Neutrophil (primary cell): Measurements from ENCODE around the gene FAM222B.

ENCODE experiments used
- H3K27ac ChIP-seq: fragments of 200-600 bp; sonication (generic); 2 replicates; pipeline ENCODE4 v1.5.1; 2016; ENCODE audit warnings: mild to moderate bottlenecking, moderate library complexity
- H3K27me3 ChIP-seq: fragments of 200-600 bp; sonication (generic); 2 replicates; pipeline ENCODE4 v1.6.0; 2016; ENCODE audit warnings: mild to moderate bottlenecking
- H3K36me3 ChIP-seq: fragments of 200-600 bp; sonication (generic); 2 replicates; pipeline ENCODE4 v1.5.1; 2017
- H3K4me1 ChIP-seq, 2 experiments: fragments of 200-600 bp in 1 of 2; sonication (generic) in 1 of 2; 1 replicate in 1 of 2; 2 replicates in 1 of 2; pipeline versions ENCODE4 v1.5.1 to v1.6.1; 2013 to 2016; ENCODE audit warnings: low read depth in 1 of 2, low read length in 1 of 2, mild to moderate bottlenecking in 1 of 2, moderate library complexity in 1 of 2; ENCODE audit not compliant: control insufficient read depth in 1 of 2, insufficient read depth in 1 of 2
- H3K4me3 ChIP-seq, 2 experiments: fragments of 200-600 bp in 1 of 2; sonication (generic) in 1 of 2; 1 replicate in 1 of 2; 2 replicates in 1 of 2; pipeline ENCODE4 v1.5.1; 2013 to 2016; ENCODE audit warnings: low read depth in 1 of 2, low read length in 1 of 2, mild to moderate bottlenecking in 1 of 2, moderate library complexity in 1 of 2
- H3K9me3 ChIP-seq: fragments of 200-600 bp; sonication (generic); 2 replicates; pipeline ENCODE4 v1.5.1; 2016
- CTCF ChIP-seq: fragments of 200-600 bp; sonication (generic); IDR thresholded peaks from 2 replicates; pipeline ENCODE4 v1.5.1; 2016; ENCODE audit warnings: antibody characterized with exemption

FAM222B gene

GRCh38 chr17:28860363-28860808 is 17.8 kb upstream of the FAM222B start:
- no peaks in the 10 kb centered on the region for H3K9me3 ChIP-seq
- peaks cover 25% of the 10 kb centered on the region for H3K36me3 ChIP-seq
- no peak for TF ChIP-seq CTCF
- H3K27me3 ChIP-seq: no peaks in the 10 kb centered on the region
- no peak overlapping the region for H3K27ac ChIP-seq
- peaks cover under 1 to 2% of the 10 kb centered on the region in 2 experiments for H3K4me1 ChIP-seq
- H3K4me3 ChIP-seq: no peak overlapping the region

- Histone ChIP-seq H3K27me3 (no peaks in the 10 kb centered on the region), H3K4me3 (no peak overlapping the region), H3K27ac (no peak overlapping the region), H3K36me3 (peaks cover 25% of the 10 kb centered on the region), H3K4me1 (peaks cover 11 to 12% of the 10 kb centered on the region in 2 experiments), H3K9me3 (no peaks in the 10 kb centered on the region)
- TF ChIP-seq CTCF: no peak
Measured at GRCh38 chr17:28858801-28859355, 16.3 kb upstream of the FAM222B start.

GRCh38 chr17:28857905-28858800 is 15.6 kb upstream of the FAM222B start:
- H3K9me3 ChIP-seq: no peaks in the 10 kb centered on the region
- no peak overlapping the region for H3K27ac ChIP-seq
- H3K36me3 ChIP-seq: peaks cover 25% of the 10 kb centered on the region
- no peaks in the 10 kb centered on the region for H3K27me3 ChIP-seq
- TF ChIP-seq CTCF: no peak
- H3K4me3 ChIP-seq: no peak overlapping the region
- H3K4me1 ChIP-seq: peaks cover 11 to 12% of the 10 kb centered on the region in 2 experiments

- Histone ChIP-seq H3K27ac (no peak overlapping the region), H3K36me3 (peaks cover 25% of the 10 kb centered on the region), H3K4me1 (peaks cover 11 to 12% of the 10 kb centered on the region in 2 experiments), H3K4me3 (no peak overlapping the region), H3K9me3 (no peaks in the 10 kb centered on the region), H3K27me3 (no peaks in the 10 kb centered on the region)
- no peak for TF ChIP-seq CTCF
Measured at GRCh38 chr17:28856028-28856574, 13.5 kb upstream of the FAM222B start.

- H3K36me3 ChIP-seq: peaks cover 19% of the 10 kb centered on the region
- peak overlapping the region; percentile 58 to 70 for H3K4me3 ChIP-seq
- no peak for TF ChIP-seq CTCF
- no peaks in the 10 kb centered on the region for H3K9me3 ChIP-seq
- H3K27ac ChIP-seq: peak overlapping the region; percentile 60
- no peaks in the 10 kb centered on the region for H3K27me3 ChIP-seq
- peaks cover 11 to 12% of the 10 kb centered on the region in 2 experiments for H3K4me1 ChIP-seq
Measured at GRCh38 chr17:28855336-28855679, 12.7 kb upstream of the FAM222B start.
